Naive B cell (primary cell): ENCODE results near the gene TNIK. TPM values are rescaled to one million over a fixed set of nuclear protein-coding genes. Genes with fewer than 3 reads are reported as not detected.

ENCODE experiments used
- ATAC-seq, 2 donors: fragments of 150-1000 bp; cut with Tn5 transposase; 2 replicates each; pipeline ENCODE4 v1.10.0; 2021; ENCODE audit warnings: low read depth in 2 of 2, mild to moderate bottlenecking in 2 of 2, moderate library complexity in 2 of 2
- DNase-seq: peaks from one replicate; pipeline ENCODE4 v3.0.0; 2022
- H3K27ac Mint-ChIP-seq, 6 donors: one replicate each; pipeline ENCODE4 v1.8.0; 2020 to 2022; ENCODE audit warnings: mild to moderate bottlenecking in 6 of 6, mixed read lengths in 6 of 6, moderate library complexity in 5 of 6, inconsistent platforms in 2 of 6
- H3K27me3 Mint-ChIP-seq, 3 donors: one replicate each; pipeline ENCODE4 v1.8.0; 2021 to 2022; ENCODE audit warnings: mixed read lengths in 3 of 3, mild to moderate bottlenecking in 1 of 3
- H3K36me3 Mint-ChIP-seq, 2 donors: one replicate each; pipeline ENCODE4 v1.8.0; 2020 to 2022; ENCODE audit warnings: mixed read lengths in 2 of 2, inconsistent platforms in 1 of 2, mild to moderate bottlenecking in 1 of 2
- H3K4me1 Mint-ChIP-seq, 3 donors: one replicate each; pipeline ENCODE4 v1.8.0; 2020 to 2022; ENCODE audit warnings: mixed read lengths in 3 of 3, inconsistent platforms in 1 of 3, mild to moderate bottlenecking in 1 of 3, moderate library complexity in 1 of 3
- H3K4me3 Mint-ChIP-seq, 8 donors: one replicate each; pipeline ENCODE4 v1.8.0; 2020 to 2022; ENCODE audit warnings: mild to moderate bottlenecking in 8 of 8, mixed read lengths in 8 of 8, moderate library complexity in 8 of 8, inconsistent platforms in 2 of 8
- H3K9me3 Mint-ChIP-seq, 7 donors: one replicate each; pipeline ENCODE4 v1.8.0; 2020 to 2022; ENCODE audit warnings: mixed read lengths in 7 of 7, mild to moderate bottlenecking in 5 of 7, inconsistent platforms in 2 of 7, moderate library complexity in 1 of 7
- polyA plus RNA-seq, 6 donors: library from polyadenylated mRNA; unstranded; fragments of 300-500 nt; fragmentation: Illumina TruSeq; gene quantifications; one replicate each; pipeline ENCODE4 v1.2.3, GENCODE V29; 2021; ENCODE audit warnings: low read depth in 6 of 6

Gene TNIK
- polyA plus RNA-seq, 6 donors from 2014 or later: 0.58 to 1.8 (median 1.1) TPM; not detected in 1

- Mint-ChIP-seq H3K36me3 (peaks cover 5 to 13% of the 10 kb centered on the region in 2 donors), H3K9me3 (peaks cover 3 to 7% (median 6%) of the 10 kb centered on the region in 7 donors), H3K27me3 (no peaks in the 10 kb centered on the region), H3K4me3 (no peak overlapping the region), H3K4me1 (no peaks in the 10 kb centered on the region), H3K27ac (no peak overlapping the region)
- ATAC-seq: no peak
- no peak for DNase-seq
Measured at GRCh38 chr3:171157980-171158379, 302.2 kb downstream of the TNIK start.

- ATAC-seq (no peak), DNase-seq (no peak)
- Mint-ChIP-seq H3K27ac (peak overlapping the region in 1 of 6 donors; percentile 27), H3K4me1 (no peaks in the 10 kb centered on the region), H3K9me3 (peaks cover 0 to 2% (median under 1%) of the 10 kb centered on the region in 7 donors), H3K36me3 (peaks cover 5 to 6% of the 10 kb centered on the region in 2 donors), H3K4me3 (no peak overlapping the region), H3K27me3 (no peaks in the 10 kb centered on the region)
Measured at GRCh38 chr3:171157286-171157685, 302.9 kb downstream of the TNIK start.

- Mint-ChIP-seq H3K27ac (no peak overlapping the region), H3K4me3 (no peak overlapping the region), H3K27me3 (no peaks in the 10 kb centered on the region), H3K36me3 (peaks cover 5 to 6% of the 10 kb centered on the region in 2 donors), H3K4me1 (no peaks in the 10 kb centered on the region), H3K9me3 (peaks cover 0 to 2% (median 0%) of the 10 kb centered on the region in 7 donors)
- ATAC-seq: no peak
- DNase-seq: no peak
Measured at GRCh38 chr3:171156401-171157010, 303.7 kb downstream of the TNIK start.

GRCh38 chr3:171155122-171155700, 305.0 kb downstream of the TNIK start:
- no peaks in the 10 kb centered on the region for H3K27me3 Mint-ChIP-seq
- no peak overlapping the region for H3K4me3 Mint-ChIP-seq
- H3K4me1 Mint-ChIP-seq: no peaks in the 10 kb centered on the region
- no peaks in the 10 kb centered on the region for H3K9me3 Mint-ChIP-seq
- DNase-seq: no peak
- peaks cover 5 to 6% of the 10 kb centered on the region in 2 donors for H3K36me3 Mint-ChIP-seq
- H3K27ac Mint-ChIP-seq: peak overlapping the region in 2 of 6 donors; percentile 13 to 15
- ATAC-seq: no peak

GRCh38 chr3:171150945-171151344, 309.3 kb downstream of the TNIK start:
- Mint-ChIP-seq H3K36me3 (no peaks in the 10 kb centered on the region), H3K4me3 (no peak overlapping the region), H3K27me3 (no peaks in the 10 kb centered on the region), H3K27ac (no peak overlapping the region), H3K9me3 (no peaks in the 10 kb centered on the region), H3K4me1 (no peaks in the 10 kb centered on the region)
- DNase-seq (no peak), ATAC-seq (no peak)

GRCh38 chr3:171149526-171150116, 310.6 kb downstream of the TNIK start:
- Mint-ChIP-seq H3K4me1 (no peaks in the 10 kb centered on the region), H3K36me3 (no peaks in the 10 kb centered on the region), H3K27me3 (no peaks in the 10 kb centered on the region), H3K4me3 (no peak overlapping the region), H3K9me3 (no peaks in the 10 kb centered on the region), H3K27ac (no peak overlapping the region)
- ATAC-seq: no peak
- no peak for DNase-seq

GRCh38 chr3:171145798-171146197, 314.4 kb downstream of the TNIK start:
- Mint-ChIP-seq H3K27ac (no peak overlapping the region), H3K36me3 (no peaks in the 10 kb centered on the region), H3K4me3 (no peak overlapping the region), H3K4me1 (no peaks in the 10 kb centered on the region), H3K27me3 (no peaks in the 10 kb centered on the region), H3K9me3 (no peaks in the 10 kb centered on the region)
- DNase-seq (no peak), ATAC-seq (no peak)

- ATAC-seq (no peak), DNase-seq (no peak)
- H3K27me3 Mint-ChIP-seq: no peaks in the 10 kb centered on the region
- no peak overlapping the region for H3K4me3 Mint-ChIP-seq
- no peaks in the 10 kb centered on the region for H3K4me1 Mint-ChIP-seq
- no peak overlapping the region for H3K27ac Mint-ChIP-seq
- no peaks in the 10 kb centered on the region for H3K36me3 Mint-ChIP-seq
- no peaks in the 10 kb centered on the region for H3K9me3 Mint-ChIP-seq
Measured at GRCh38 chr3:171142985-171143384, 317.2 kb downstream of the TNIK start.

GRCh38 chr3:171140246-171140645, 320.0 kb downstream of the TNIK start:
- H3K4me1 Mint-ChIP-seq: no peaks in the 10 kb centered on the region
- ATAC-seq (no peak), DNase-seq (no peak)
- H3K9me3 Mint-ChIP-seq: no peaks in the 10 kb centered on the region
- H3K4me3 Mint-ChIP-seq: no peak overlapping the region
- no peak overlapping the region for H3K27ac Mint-ChIP-seq
- no peaks in the 10 kb centered on the region for H3K27me3 Mint-ChIP-seq
- no peaks in the 10 kb centered on the region for H3K36me3 Mint-ChIP-seq

- H3K9me3 Mint-ChIP-seq: no peaks in the 10 kb centered on the region
- no peak overlapping the region for H3K4me3 Mint-ChIP-seq
- peak overlapping the region in 1 of 6 donors; percentile 19 for H3K27ac Mint-ChIP-seq
Measured at GRCh38 chr3:171138027-171138426, 322.2 kb downstream of the TNIK start.

GRCh38 chr3:171135549-171135948, 324.7 kb downstream of the TNIK start:
- Mint-ChIP-seq H3K27me3 (no peaks in the 10 kb centered on the region), H3K4me3 (no peak overlapping the region), H3K9me3 (no peaks in the 10 kb centered on the region), H3K4me1 (no peaks in the 10 kb centered on the region), H3K36me3 (peaks cover 0 to 2% of the 10 kb centered on the region in 2 donors), H3K27ac (no peak overlapping the region)
- no peak for DNase-seq
- no peak for ATAC-seq

More at GRCh38 chr3:171138027-171138426, 322.2 kb downstream of the TNIK start:
- H3K4me1 Mint-ChIP-seq: no peaks in the 10 kb centered on the region
- no peak for ATAC-seq
- no peak for DNase-seq
- no peaks in the 10 kb centered on the region for H3K36me3 Mint-ChIP-seq
- H3K27me3 Mint-ChIP-seq: no peaks in the 10 kb centered on the region

GRCh38 chr3:171133796-171134569, 326.2 kb downstream of the TNIK start:
- H3K4me1 Mint-ChIP-seq: no peaks in the 10 kb centered on the region
- peaks cover 0 to 6% of the 10 kb centered on the region in 2 donors for H3K36me3 Mint-ChIP-seq
- H3K27me3 Mint-ChIP-seq: no peaks in the 10 kb centered on the region
- no peak for DNase-seq
- ATAC-seq: no peak
- H3K27ac Mint-ChIP-seq: no peak overlapping the region
- H3K9me3 Mint-ChIP-seq: no peaks in the 10 kb centered on the region
- no peak overlapping the region for H3K4me3 Mint-ChIP-seq

GRCh38 chr3:171133337-171133736, 326.9 kb downstream of the TNIK start:
- H3K27ac Mint-ChIP-seq: no peak overlapping the region
- H3K4me1 Mint-ChIP-seq: no peaks in the 10 kb centered on the region
- no peaks in the 10 kb centered on the region for H3K27me3 Mint-ChIP-seq
- DNase-seq (no peak), ATAC-seq (no peak)
- no peak overlapping the region for H3K4me3 Mint-ChIP-seq
- peaks cover 0 to 6% of the 10 kb centered on the region in 2 donors for H3K36me3 Mint-ChIP-seq
- H3K9me3 Mint-ChIP-seq: no peaks in the 10 kb centered on the region

GRCh38 chr3:171132873-171133272, 327.3 kb downstream of the TNIK start:
- Mint-ChIP-seq H3K4me3 (no peak overlapping the region), H3K4me1 (no peaks in the 10 kb centered on the region), H3K27me3 (no peaks in the 10 kb centered on the region), H3K27ac (no peak overlapping the region), H3K9me3 (no peaks in the 10 kb centered on the region), H3K36me3 (peaks cover 0 to 6% of the 10 kb centered on the region in 2 donors)
- DNase-seq (no peak), ATAC-seq (no peak)
